HEK293 (cell line): ENCODE results near the gene TRAPPC8.

Source experiments
- YY1 ChIP-seq: fragments of 450-650 bp; formaldehyde crosslinking; IDR thresholded peaks from 2 replicates; pipeline ENCODE4 v1.5.1; 2018; ENCODE audit warnings: missing biosample characterization, missing genetic modification characterization
- ZBTB21 ChIP-seq: fragments of 450-650 bp; formaldehyde crosslinking; IDR thresholded peaks from 2 replicates; pipeline ENCODE4 v1.5.1; 2017; ENCODE audit warnings: missing biosample characterization, missing genetic modification characterization
- ZBTB7A ChIP-seq: fragments of 450-650 bp; formaldehyde crosslinking; IDR thresholded peaks from 2 replicates; pipeline ENCODE4 v1.5.1; 2016; ENCODE audit warnings: low read depth, missing biosample characterization, missing genetic modification characterization
- ZFHX2 ChIP-seq: fragments of 450-650 bp; formaldehyde crosslinking; conservative IDR thresholded peaks from 2 replicates; pipeline ENCODE4 v1.5.1; 2016; ENCODE audit warnings: missing biosample characterization, missing genetic modification characterization
- ZIC2 ChIP-seq: fragments of 450-650 bp; formaldehyde crosslinking; IDR thresholded peaks from 2 replicates; pipeline ENCODE4 v1.5.1; 2016; ENCODE audit warnings: missing biosample characterization, missing genetic modification characterization
- ZNF266 ChIP-seq: fragments of 450-650 bp; formaldehyde crosslinking; IDR thresholded peaks from 2 replicates; pipeline ENCODE4 v1.5.1; 2016; ENCODE audit warnings: missing biosample characterization, missing genetic modification characterization, low read depth
- ZNF416 ChIP-seq: fragments of 450-650 bp; formaldehyde crosslinking; IDR thresholded peaks from 2 replicates; pipeline ENCODE4 v1.5.1; 2016; ENCODE audit warnings: missing biosample characterization, missing genetic modification characterization
- ZNF560 ChIP-seq: fragments of 450-650 bp; formaldehyde crosslinking; IDR thresholded peaks from 2 replicates; pipeline ENCODE4 v1.5.1; 2017; ENCODE audit warnings: missing biosample characterization, missing genetic modification characterization, borderline replicate concordance
- ZNF785 ChIP-seq: fragments of 450-650 bp; formaldehyde crosslinking; IDR thresholded peaks from 2 replicates; pipeline ENCODE4 v1.5.1; 2016; ENCODE audit warnings: missing biosample characterization, missing genetic modification characterization
- TF ChIP-seq, protein P1 (sequence below): fragments of 450-650 bp; formaldehyde crosslinking; IDR thresholded peaks from 2 replicates; pipeline ENCODE4 v1.5.1; 2016; ENCODE audit warnings: missing biosample characterization, missing genetic modification characterization
- TF ChIP-seq, protein P2 (sequence below): fragments of 450-650 bp; formaldehyde crosslinking; IDR thresholded peaks from 2 replicates; pipeline ENCODE4 v1.5.1; 2016; ENCODE audit warnings: missing biosample characterization, missing genetic modification characterization
- TF ChIP-seq, protein P3 (sequence below): fragments of 450-650 bp; formaldehyde crosslinking; IDR thresholded peaks from 2 replicates; pipeline ENCODE4 v1.5.1; 2016; ENCODE audit warnings: missing biosample characterization, missing genetic modification characterization, low read depth

DNA sequence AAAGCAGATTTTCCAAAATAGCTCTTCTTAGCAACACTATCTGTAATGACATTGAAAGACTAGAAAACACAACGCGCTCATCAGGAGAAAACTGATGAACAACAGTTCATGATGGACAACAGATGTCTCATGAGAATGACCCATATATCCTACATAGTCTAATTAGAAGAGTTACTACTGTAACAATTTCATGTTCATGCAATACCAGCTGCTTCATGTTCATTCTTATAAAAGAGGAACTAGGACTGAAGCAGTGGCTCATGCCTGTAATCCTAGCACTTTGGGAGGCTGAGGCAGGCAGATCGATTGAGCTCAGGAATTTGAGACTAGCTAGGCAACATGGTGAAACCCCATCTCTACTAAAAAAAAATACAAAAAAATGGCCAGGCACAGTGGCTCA is 22.7 kb downstream of the TRAPPC8 start:
- TF ChIP-seq ZIC2 (tag by site-specific recombination) (no peak), ZNF785 (tag by site-specific recombination) (no peak), ZFHX2 (no peak), ZNF416 (tag by site-specific recombination) (no peak), ZNF560 (tag by site-specific recombination) (no peak), ZBTB7A (tag by site-specific recombination) (no peak), ZNF266 (tag by site-specific recombination) (no peak), ZBTB21 (tag by site-specific recombination) (no peak), YY1 (tag by site-specific recombination) (no peak)
- TF ChIP-seq, protein P1, sequence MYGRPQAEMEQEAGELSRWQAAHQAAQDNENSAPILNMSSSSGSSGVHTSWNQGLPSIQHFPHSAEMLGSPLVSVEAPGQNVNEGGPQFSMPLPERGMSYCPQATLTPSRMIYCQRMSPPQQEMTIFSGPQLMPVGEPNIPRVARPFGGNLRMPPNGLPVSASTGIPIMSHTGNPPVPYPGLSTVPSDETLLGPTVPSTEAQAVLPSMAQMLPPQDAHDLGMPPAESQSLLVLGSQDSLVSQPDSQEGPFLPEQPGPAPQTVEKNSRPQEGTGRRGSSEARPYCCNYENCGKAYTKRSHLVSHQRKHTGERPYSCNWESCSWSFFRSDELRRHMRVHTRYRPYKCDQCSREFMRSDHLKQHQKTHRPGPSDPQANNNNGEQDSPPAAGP (tag by site-specific recombination) = no peak
- TF ChIP-seq, protein P2, sequence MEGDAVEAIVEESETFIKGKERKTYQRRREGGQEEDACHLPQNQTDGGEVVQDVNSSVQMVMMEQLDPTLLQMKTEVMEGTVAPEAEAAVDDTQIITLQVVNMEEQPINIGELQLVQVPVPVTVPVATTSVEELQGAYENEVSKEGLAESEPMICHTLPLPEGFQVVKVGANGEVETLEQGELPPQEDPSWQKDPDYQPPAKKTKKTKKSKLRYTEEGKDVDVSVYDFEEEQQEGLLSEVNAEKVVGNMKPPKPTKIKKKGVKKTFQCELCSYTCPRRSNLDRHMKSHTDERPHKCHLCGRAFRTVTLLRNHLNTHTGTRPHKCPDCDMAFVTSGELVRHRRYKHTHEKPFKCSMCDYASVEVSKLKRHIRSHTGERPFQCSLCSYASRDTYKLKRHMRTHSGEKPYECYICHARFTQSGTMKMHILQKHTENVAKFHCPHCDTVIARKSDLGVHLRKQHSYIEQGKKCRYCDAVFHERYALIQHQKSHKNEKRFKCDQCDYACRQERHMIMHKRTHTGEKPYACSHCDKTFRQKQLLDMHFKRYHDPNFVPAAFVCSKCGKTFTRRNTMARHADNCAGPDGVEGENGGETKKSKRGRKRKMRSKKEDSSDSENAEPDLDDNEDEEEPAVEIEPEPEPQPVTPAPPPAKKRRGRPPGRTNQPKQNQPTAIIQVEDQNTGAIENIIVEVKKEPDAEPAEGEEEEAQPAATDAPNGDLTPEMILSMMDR (tag by site-specific recombination) = no peak
- TF ChIP-seq, protein P3, sequence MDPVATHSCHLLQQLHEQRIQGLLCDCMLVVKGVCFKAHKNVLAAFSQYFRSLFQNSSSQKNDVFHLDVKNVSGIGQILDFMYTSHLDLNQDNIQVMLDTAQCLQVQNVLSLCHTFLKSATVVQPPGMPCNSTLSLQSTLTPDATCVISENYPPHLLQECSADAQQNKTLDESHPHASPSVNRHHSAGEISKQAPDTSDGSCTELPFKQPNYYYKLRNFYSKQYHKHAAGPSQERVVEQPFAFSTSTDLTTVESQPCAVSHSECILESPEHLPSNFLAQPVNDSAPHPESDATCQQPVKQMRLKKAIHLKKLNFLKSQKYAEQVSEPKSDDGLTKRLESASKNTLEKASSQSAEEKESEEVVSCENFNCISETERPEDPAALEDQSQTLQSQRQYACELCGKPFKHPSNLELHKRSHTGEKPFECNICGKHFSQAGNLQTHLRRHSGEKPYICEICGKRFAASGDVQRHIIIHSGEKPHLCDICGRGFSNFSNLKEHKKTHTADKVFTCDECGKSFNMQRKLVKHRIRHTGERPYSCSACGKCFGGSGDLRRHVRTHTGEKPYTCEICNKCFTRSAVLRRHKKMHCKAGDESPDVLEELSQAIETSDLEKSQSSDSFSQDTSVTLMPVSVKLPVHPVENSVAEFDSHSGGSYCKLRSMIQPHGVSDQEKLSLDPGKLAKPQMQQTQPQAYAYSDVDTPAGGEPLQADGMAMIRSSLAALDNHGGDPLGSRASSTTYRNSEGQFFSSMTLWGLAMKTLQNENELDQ (tag by site-specific recombination) = no peak
